Activated T-helper 17 cell treated with anti-CD3 and anti-CD28 coated beads, Interleukin-2, amount 50 U/mL, for 72 hours (primary cell): ENCODE results near the gene SERTAD2. TPM values are rescaled to one million over a fixed set of nuclear protein-coding genes. Genes with fewer than 3 reads are reported as not detected.
A peak's percentile ranks its signal among the peaks of the same experiment; 100 is the strongest.

Source experiments
- ATAC-seq: fragments of 150-1000 bp; cut with Tn5 transposase; replicated peaks from 2 replicates; pipeline ENCODE4 v1.10.0; 2021; ENCODE audit warnings: mild to moderate bottlenecking, moderate library complexity
- H3K27ac Mint-ChIP-seq: one replicate; pipeline ENCODE4 v1.8.0; 2022; ENCODE audit warnings: mixed read lengths
- H3K27me3 Mint-ChIP-seq: one replicate; pipeline ENCODE4 v1.8.0; 2022; ENCODE audit warnings: mixed read lengths
- H3K36me3 Mint-ChIP-seq: one replicate; pipeline ENCODE4 v1.8.0; 2022; ENCODE audit warnings: low read depth, mild to moderate bottlenecking, mixed read lengths
- H3K4me1 Mint-ChIP-seq: one replicate; pipeline ENCODE4 v1.8.0; 2022; ENCODE audit warnings: mixed read lengths
- H3K4me3 Mint-ChIP-seq: one replicate; pipeline ENCODE4 v1.8.0; 2022; ENCODE audit warnings: mild to moderate bottlenecking, mixed read lengths
- H3K9me3 Mint-ChIP-seq: one replicate; pipeline ENCODE4 v1.8.0; 2022; ENCODE audit warnings: mixed read lengths
- total RNA-seq, 2 donors: library from RNA; stranded (reverse); gene quantifications; one replicate each; pipeline ENCODE4 v1.2.3, GENCODE V29; 2022

Gene SERTAD2
- total RNA-seq, 2 donors from 2014 or later: 11.5 to 30.7 TPM

GRCh38 chr2:64683771-64684510 lies 30.2 kb upstream of the SERTAD2 start:
- Mint-ChIP-seq H3K4me1 (peaks cover 5% of the 10 kb centered on the region), H3K27ac (no peak overlapping the region)
- no peak for ATAC-seq

GRCh38 chr2:64681479-64681967 lies 27.8 kb upstream of the SERTAD2 start:
- no peaks in the 10 kb centered on the region for H3K27me3 Mint-ChIP-seq
- H3K27ac Mint-ChIP-seq: no peak overlapping the region
- H3K9me3 Mint-ChIP-seq: no peaks in the 10 kb centered on the region
- no peak overlapping the region for H3K4me3 Mint-ChIP-seq
- no peaks in the 10 kb centered on the region for H3K36me3 Mint-ChIP-seq
- no peaks in the 10 kb centered on the region for H3K4me1 Mint-ChIP-seq
- no peak for ATAC-seq

More at GRCh38 chr2:64683771-64684510, 30.2 kb upstream of the SERTAD2 start:
- Mint-ChIP-seq H3K27me3 (no peaks in the 10 kb centered on the region), H3K4me3 (no peak overlapping the region), H3K9me3 (peaks cover 3% of the 10 kb centered on the region), H3K36me3 (no peaks in the 10 kb centered on the region)

DNA sequence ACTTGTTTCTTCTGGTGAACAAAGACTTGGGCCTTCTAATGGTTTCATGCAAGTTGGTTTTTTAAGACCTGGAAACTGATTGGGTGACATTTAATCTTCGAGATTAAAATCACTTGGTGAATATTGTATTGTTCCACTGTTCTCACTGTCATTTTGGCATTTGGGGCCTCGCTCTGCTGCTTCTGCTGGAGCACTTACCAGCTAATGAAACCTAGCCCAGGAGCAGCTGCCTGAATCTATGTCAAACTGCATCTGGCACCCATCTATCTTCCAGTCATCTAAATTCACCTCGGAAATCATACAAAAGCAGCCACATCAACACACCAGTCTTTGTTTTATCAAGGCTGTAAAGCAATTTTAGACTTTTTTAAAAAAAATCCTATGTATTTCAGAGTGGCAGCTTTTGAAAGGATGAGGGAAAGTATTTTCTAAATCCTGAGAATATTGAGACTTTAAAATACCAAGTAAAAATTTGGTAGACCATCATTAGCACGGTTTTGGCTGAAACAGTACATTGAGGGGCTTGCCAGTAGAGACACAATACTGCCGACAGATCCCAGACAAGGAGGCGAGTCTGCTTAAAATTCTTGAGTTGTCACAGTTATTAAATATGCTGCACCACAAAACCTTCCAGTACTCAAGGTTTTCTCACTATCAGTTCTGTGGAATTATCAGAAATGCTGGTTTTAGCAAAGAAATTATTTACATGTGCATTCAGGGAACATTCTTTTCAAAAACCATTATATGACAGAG lies 26.1 kb upstream of the SERTAD2 start:
- Mint-ChIP-seq H3K4me1 (no peaks in the 10 kb centered on the region), H3K36me3 (no peaks in the 10 kb centered on the region), H3K27me3 (no peaks in the 10 kb centered on the region), H3K9me3 (no peaks in the 10 kb centered on the region), H3K27ac (no peak overlapping the region), H3K4me3 (no peak overlapping the region)
- no peak for ATAC-seq

GRCh38 chr2:64678771-64679590 lies 25.3 kb upstream of the SERTAD2 start:
- Mint-ChIP-seq H3K27me3 (no peaks in the 10 kb centered on the region), H3K9me3 (no peaks in the 10 kb centered on the region), H3K36me3 (no peaks in the 10 kb centered on the region), H3K4me1 (no peaks in the 10 kb centered on the region), H3K27ac (no peak overlapping the region), H3K4me3 (no peak overlapping the region)
- ATAC-seq: no peak

DNA sequence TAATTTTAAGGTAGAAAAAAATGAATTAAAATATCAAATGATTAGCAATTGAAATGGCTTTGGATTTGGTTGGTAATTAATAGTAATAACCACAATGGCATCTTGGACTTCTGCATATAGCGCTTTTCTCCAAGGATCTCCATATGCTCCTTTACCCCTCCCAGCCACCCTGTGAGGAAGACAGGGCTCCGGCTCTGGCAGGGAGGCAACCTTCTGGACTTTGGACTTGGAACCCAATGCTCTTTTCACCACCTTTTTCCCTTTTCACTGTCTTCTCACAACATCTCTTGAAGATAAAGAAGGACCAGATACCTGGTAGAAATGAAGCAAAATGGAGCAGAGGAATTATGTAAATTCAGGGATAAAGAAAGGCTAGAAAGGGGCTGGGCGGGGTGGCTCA lies 23.8 kb upstream of the SERTAD2 start:
- ATAC-seq: no peak
- Mint-ChIP-seq H3K27ac (no peak overlapping the region), H3K4me1 (no peaks in the 10 kb centered on the region), H3K9me3 (no peaks in the 10 kb centered on the region), H3K27me3 (no peaks in the 10 kb centered on the region), H3K4me3 (no peak overlapping the region), H3K36me3 (no peaks in the 10 kb centered on the region)

- peak; percentile 100 for ATAC-seq
- Mint-ChIP-seq H3K36me3 (no peaks in the 10 kb centered on the region), H3K27ac (peak overlapping the region; percentile 23), H3K4me1 (no peaks in the 10 kb centered on the region), H3K9me3 (no peaks in the 10 kb centered on the region), H3K27me3 (no peaks in the 10 kb centered on the region), H3K4me3 (no peak overlapping the region)
Observed at GRCh38 chr2:64675860-64676259, 22.1 kb upstream of the SERTAD2 start.

DNA sequence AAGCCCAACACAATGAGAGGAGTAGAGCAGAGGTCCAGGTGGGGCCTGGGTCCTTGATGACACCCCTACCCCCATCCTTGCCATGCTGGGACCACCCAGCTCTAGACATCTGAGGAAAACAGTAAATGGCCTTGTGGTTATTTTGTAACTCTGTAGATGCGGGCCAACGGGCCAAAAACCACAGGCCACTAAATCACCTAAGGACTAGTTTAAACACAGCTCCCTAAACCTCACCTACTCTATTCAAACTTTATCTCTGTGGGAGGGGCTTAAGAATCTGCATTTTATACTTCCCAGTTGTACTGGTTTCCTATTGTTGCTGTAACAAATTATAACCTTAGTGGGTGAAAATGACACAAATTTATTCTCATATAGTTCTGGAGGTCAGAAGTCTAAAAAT lies 19.0 kb upstream of the SERTAD2 start:
- Mint-ChIP-seq H3K4me1 (peaks cover 5% of the 10 kb centered on the region), H3K9me3 (peaks cover 4% of the 10 kb centered on the region)
- no peak for ATAC-seq

GRCh38 chr2:64670047-64670446 lies 16.3 kb upstream of the SERTAD2 start:
- Mint-ChIP-seq H3K4me1 (peaks cover 19% of the 10 kb centered on the region), H3K27me3 (no peaks in the 10 kb centered on the region), H3K27ac (no peak overlapping the region), H3K36me3 (no peaks in the 10 kb centered on the region), H3K4me3 (no peak overlapping the region), H3K9me3 (peaks cover 4% of the 10 kb centered on the region)
- no peak for ATAC-seq

More for the DNA sequence above, 19.0 kb upstream of the SERTAD2 start:
- Mint-ChIP-seq H3K27me3 (no peaks in the 10 kb centered on the region), H3K4me3 (no peak overlapping the region), H3K36me3 (no peaks in the 10 kb centered on the region), H3K27ac (no peak overlapping the region)

- Mint-ChIP-seq H3K36me3 (no peaks in the 10 kb centered on the region), H3K27me3 (no peaks in the 10 kb centered on the region), H3K4me3 (no peak overlapping the region), H3K27ac (no peak overlapping the region), H3K4me1 (peaks cover 19% of the 10 kb centered on the region), H3K9me3 (peaks cover 4% of the 10 kb centered on the region)
- no peak for ATAC-seq
Observed at GRCh38 chr2:64669288-64669687, 15.6 kb upstream of the SERTAD2 start.

DNA sequence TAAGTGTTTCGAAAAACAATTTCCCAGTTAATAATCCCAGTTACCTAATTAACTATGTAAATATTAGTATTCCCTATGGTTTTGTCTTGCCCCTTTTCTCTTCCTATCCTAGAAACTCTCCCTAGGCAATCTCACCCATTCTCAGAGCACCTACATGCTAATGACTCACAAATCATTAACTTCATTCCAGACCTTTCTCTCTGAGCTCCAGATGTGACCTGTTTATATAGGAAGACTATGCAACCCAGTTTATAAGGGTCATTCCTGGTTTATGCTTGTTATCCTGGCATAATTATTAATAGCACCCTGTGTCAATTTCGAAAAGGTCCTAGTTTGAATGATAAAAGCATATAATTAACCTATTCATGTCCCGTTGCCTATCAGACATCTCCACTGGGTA lies 14.8 kb upstream of the SERTAD2 start:
- H3K9me3 Mint-ChIP-seq: peaks cover 4% of the 10 kb centered on the region
- no peak overlapping the region for H3K4me3 Mint-ChIP-seq
- H3K36me3 Mint-ChIP-seq: no peaks in the 10 kb centered on the region
- H3K27me3 Mint-ChIP-seq: no peaks in the 10 kb centered on the region
- peaks cover 23% of the 10 kb centered on the region for H3K4me1 Mint-ChIP-seq
- no peak overlapping the region for H3K27ac Mint-ChIP-seq
- ATAC-seq: no peak

GRCh38 chr2:64667535-64667934 lies 13.8 kb upstream of the SERTAD2 start:
- Mint-ChIP-seq H3K27me3 (no peaks in the 10 kb centered on the region), H3K27ac (peak overlapping the region; percentile 9), H3K9me3 (peaks cover 4% of the 10 kb centered on the region), H3K4me1 (peaks cover 23% of the 10 kb centered on the region), H3K4me3 (peak overlapping the region; percentile 44), H3K36me3 (no peaks in the 10 kb centered on the region)
- ATAC-seq: no peak

DNA sequence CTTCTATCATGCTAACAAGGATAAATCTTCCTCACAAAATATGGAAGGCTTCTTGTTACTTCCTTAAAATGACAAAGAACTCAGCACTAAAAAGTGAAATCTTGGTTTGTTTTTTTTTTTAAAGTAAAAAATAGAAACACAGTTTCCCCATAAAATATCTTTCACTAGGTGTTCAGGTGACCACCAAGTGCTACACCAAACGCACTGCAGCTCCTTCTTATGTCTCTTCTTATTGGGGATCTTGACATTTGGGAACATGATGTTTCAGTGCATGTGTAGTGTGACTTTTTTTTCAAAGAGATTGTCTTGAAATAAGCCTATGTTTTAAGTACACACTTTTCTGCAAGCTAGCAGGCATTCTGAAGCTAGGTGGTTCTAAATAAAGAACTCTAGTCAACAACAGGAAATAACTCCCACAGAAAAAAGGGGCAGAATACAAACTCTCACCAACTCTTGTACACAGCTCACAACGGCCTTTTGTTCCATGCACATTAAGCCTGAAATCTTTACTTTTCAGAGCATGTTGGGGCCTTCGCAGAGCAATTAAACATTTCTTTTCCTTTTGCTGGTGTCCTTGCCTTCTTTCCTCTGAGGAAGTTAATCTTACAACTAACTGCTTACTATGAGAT lies 13.2 kb upstream of the SERTAD2 start:
- peak; percentile 57 for ATAC-seq
- H3K27ac Mint-ChIP-seq: no peak overlapping the region
- peaks cover 4% of the 10 kb centered on the region for H3K9me3 Mint-ChIP-seq
- H3K4me1 Mint-ChIP-seq: peaks cover 23% of the 10 kb centered on the region
- H3K36me3 Mint-ChIP-seq: no peaks in the 10 kb centered on the region
- no peaks in the 10 kb centered on the region for H3K27me3 Mint-ChIP-seq
- peak overlapping the region; percentile 44 for H3K4me3 Mint-ChIP-seq

GRCh38 chr2:64665709-64666108 lies 12.0 kb upstream of the SERTAD2 start:
- Mint-ChIP-seq H3K27ac (no peak overlapping the region), H3K36me3 (no peaks in the 10 kb centered on the region), H3K9me3 (peaks cover 4% of the 10 kb centered on the region), H3K27me3 (no peaks in the 10 kb centered on the region), H3K4me1 (peaks cover 23% of the 10 kb centered on the region), H3K4me3 (no peak overlapping the region)
- ATAC-seq: no peak

- ATAC-seq: no peak
- no peaks in the 10 kb centered on the region for H3K27me3 Mint-ChIP-seq
- peaks cover 27% of the 10 kb centered on the region for H3K4me1 Mint-ChIP-seq
- H3K36me3 Mint-ChIP-seq: no peaks in the 10 kb centered on the region
- peaks cover 4% of the 10 kb centered on the region for H3K9me3 Mint-ChIP-seq
- peak overlapping the region; percentile 14 for H3K27ac Mint-ChIP-seq
- H3K4me3 Mint-ChIP-seq: no peak overlapping the region
Observed at GRCh38 chr2:64663402-64663801, 9.7 kb upstream of the SERTAD2 start.
